SK-N-SH (cell line): ENCODE measurements around the gene KRTAP5-5.

Experiments
- FOXJ3 ChIP-seq: sonication (generic); formaldehyde crosslinking; IDR thresholded peaks from 2 replicates; pipeline ENCODE4 v1.5.1; 2020; ENCODE audit warnings: mild to moderate bottlenecking, missing genetic modification reagents
- GABPA ChIP-seq: IDR thresholded peaks from 2 replicates; pipeline ENCODE4 v1.4.0; 2012; ENCODE audit warnings: low read depth, mild to moderate bottlenecking
- NRF1 ChIP-seq: IDR thresholded peaks from 2 replicates; pipeline ENCODE4 v1.6.1; 2012; ENCODE audit warnings: low read depth, mild to moderate bottlenecking, low read length
- PBX3 ChIP-seq: IDR thresholded peaks from 2 replicates; pipeline ENCODE4; 2012
- POLR2AphosphoS5 ChIP-seq: IDR thresholded peaks from 2 replicates; pipeline ENCODE4 v1.6.1; 2012; ENCODE audit warnings: low read depth, low read length
- RCOR1 ChIP-seq: fragments of 150-350 bp; IDR thresholded peaks from 2 replicates; pipeline ENCODE4 v1.6.1; 2017; ENCODE audit warnings: antibody characterized with exemption, low read length
- SIN3A ChIP-seq: IDR thresholded peaks from 2 replicates; pipeline ENCODE4 v1.6.1; 2012; ENCODE audit warnings: low read depth, mild to moderate bottlenecking, low read length, moderate library complexity, borderline replicate concordance
- YY1 ChIP-seq: IDR thresholded peaks from 2 replicates; pipeline ENCODE4 v1.4.0; 2012; ENCODE audit warnings: low read depth, mild to moderate bottlenecking
- TF ChIP-seq, protein P1 (sequence below): fragments of 200-600 bp; sonication (generic); IDR thresholded peaks from 2 replicates; pipeline ENCODE4 v1.6.1; 2017; ENCODE audit warnings: antibody characterized with exemption, mild to moderate bottlenecking, moderate library complexity
- TF ChIP-seq, protein P2 (sequence below): IDR thresholded peaks from 2 replicates; pipeline ENCODE4 v1.6.1; 2012; ENCODE audit warnings: mild to moderate bottlenecking, low read depth, low read length, moderate library complexity

DNA sequence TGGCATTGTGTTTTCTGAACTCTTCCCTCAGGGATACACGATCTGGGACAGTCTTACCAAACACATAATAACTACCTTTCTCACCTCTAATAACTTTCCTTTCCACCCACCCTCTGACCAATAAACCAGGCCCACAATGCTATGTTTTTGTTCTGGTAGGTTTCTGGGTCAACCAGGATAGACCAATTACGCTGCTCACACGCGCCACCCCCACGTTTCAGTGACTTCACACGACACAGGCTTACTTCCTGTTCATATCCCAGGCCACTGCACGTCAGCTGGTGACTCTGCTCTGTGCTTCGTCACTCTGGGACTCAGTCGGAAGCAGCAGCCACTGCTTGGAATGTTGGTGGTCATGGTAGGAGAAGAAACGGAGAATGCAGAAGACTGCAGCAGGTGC lies 10.1 kb upstream of the KRTAP5-5 start:
- TF ChIP-seq FOXJ3 (CRISPR knock-in tag), result no peak
- TF ChIP-seq, protein P1, sequence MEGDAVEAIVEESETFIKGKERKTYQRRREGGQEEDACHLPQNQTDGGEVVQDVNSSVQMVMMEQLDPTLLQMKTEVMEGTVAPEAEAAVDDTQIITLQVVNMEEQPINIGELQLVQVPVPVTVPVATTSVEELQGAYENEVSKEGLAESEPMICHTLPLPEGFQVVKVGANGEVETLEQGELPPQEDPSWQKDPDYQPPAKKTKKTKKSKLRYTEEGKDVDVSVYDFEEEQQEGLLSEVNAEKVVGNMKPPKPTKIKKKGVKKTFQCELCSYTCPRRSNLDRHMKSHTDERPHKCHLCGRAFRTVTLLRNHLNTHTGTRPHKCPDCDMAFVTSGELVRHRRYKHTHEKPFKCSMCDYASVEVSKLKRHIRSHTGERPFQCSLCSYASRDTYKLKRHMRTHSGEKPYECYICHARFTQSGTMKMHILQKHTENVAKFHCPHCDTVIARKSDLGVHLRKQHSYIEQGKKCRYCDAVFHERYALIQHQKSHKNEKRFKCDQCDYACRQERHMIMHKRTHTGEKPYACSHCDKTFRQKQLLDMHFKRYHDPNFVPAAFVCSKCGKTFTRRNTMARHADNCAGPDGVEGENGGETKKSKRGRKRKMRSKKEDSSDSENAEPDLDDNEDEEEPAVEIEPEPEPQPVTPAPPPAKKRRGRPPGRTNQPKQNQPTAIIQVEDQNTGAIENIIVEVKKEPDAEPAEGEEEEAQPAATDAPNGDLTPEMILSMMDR, result no peak
- TF ChIP-seq POLR2AphosphoS5, result no peak
- TF ChIP-seq YY1, result no peak
- no peak for TF ChIP-seq SIN3A
- TF ChIP-seq NRF1, result no peak
- TF ChIP-seq, protein P2, sequence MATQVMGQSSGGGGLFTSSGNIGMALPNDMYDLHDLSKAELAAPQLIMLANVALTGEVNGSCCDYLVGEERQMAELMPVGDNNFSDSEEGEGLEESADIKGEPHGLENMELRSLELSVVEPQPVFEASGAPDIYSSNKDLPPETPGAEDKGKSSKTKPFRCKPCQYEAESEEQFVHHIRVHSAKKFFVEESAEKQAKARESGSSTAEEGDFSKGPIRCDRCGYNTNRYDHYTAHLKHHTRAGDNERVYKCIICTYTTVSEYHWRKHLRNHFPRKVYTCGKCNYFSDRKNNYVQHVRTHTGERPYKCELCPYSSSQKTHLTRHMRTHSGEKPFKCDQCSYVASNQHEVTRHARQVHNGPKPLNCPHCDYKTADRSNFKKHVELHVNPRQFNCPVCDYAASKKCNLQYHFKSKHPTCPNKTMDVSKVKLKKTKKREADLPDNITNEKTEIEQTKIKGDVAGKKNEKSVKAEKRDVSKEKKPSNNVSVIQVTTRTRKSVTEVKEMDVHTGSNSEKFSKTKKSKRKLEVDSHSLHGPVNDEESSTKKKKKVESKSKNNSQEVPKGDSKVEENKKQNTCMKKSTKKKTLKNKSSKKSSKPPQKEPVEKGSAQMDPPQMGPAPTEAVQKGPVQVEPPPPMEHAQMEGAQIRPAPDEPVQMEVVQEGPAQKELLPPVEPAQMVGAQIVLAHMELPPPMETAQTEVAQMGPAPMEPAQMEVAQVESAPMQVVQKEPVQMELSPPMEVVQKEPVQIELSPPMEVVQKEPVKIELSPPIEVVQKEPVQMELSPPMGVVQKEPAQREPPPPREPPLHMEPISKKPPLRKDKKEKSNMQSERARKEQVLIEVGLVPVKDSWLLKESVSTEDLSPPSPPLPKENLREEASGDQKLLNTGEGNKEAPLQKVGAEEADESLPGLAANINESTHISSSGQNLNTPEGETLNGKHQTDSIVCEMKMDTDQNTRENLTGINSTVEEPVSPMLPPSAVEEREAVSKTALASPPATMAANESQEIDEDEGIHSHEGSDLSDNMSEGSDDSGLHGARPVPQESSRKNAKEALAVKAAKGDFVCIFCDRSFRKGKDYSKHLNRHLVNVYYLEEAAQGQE, result no peak
- TF ChIP-seq PBX3, result no peak
- no peak for TF ChIP-seq RCOR1
- TF ChIP-seq GABPA, result no peak
